Occipital lobe (tissue), 2 donors: ENCODE data around the gene AGXT. TPM values are rescaled to one million over a fixed set of nuclear protein-coding genes. Genes with fewer than 3 reads are reported as not detected.

ENCODE experiments used
- DNase-seq: peaks from one replicate; lab custom pipeline; 2025; lab: John Stamatoyannopoulos, UW
- total RNA-seq: library from RNA; depleted of rRNA; stranded (reverse); fragments of >200 nt; gene quantifications from one replicate; pipeline ENCODE4 v1.2.3, GENCODE V29; 2014

AGXT gene
- total RNA-seq, 1 donor from 2014 or later, result not detected

- no peak for DNase-seq
Measured at GRCh38 chr2:240926516-240927389, 58.1 kb downstream of the AGXT start.

GRCh38 chr2:240927390-240927781, 58.8 kb downstream of the AGXT start:
- no peak for DNase-seq

GRCh38 chr2:240928476-240929363, 60.1 kb downstream of the AGXT start:
- no peak for DNase-seq

- DNase-seq, result no peak
Measured at GRCh38 chr2:240929364-240930095, 60.9 kb downstream of the AGXT start.

Other genes starting within 250 kb of the AGXT start
- gene GPR35, start 243.3 kb upstream of the AGXT start, total RNA-seq, result 0.31 TPM
- not detected for gene AQP12B, start 185.9 kb upstream of the AGXT start, total RNA-seq
- not detected for gene AQP12A, start 177.0 kb upstream of the AGXT start, total RNA-seq
- 219 TPM for gene KIF1A, start 48.6 kb upstream of the AGXT start, total RNA-seq
- not detected for gene MAB21L4, start 27.3 kb downstream of the AGXT start, total RNA-seq
- gene CROCC2, start 37.5 kb downstream of the AGXT start, total RNA-seq, result under 0.01 TPM
- 3.3 TPM for gene SNED1, start 129.8 kb downstream of the AGXT start, total RNA-seq
- 40.2 TPM for gene MTERF4, start 233.5 kb downstream of the AGXT start, total RNA-seq